Colon (tissue), 2 donors: ENCODE data around the gene CDK2AP2.
"Not testable (repeated sequence)": the region's sequence is repeated elsewhere in the genome, so short reads cannot be mapped to it uniquely, and the experiment has no call there.

Source experiments
- FAIRE-seq: peaks from 2 replicates; lab custom pipeline; 2012; peaks lifted over from hg19 to GRCh38; lab: Jason Lieb, UNC
- donor health status: control.
- donor health status: control.

CDK2AP2 gene

DNA sequence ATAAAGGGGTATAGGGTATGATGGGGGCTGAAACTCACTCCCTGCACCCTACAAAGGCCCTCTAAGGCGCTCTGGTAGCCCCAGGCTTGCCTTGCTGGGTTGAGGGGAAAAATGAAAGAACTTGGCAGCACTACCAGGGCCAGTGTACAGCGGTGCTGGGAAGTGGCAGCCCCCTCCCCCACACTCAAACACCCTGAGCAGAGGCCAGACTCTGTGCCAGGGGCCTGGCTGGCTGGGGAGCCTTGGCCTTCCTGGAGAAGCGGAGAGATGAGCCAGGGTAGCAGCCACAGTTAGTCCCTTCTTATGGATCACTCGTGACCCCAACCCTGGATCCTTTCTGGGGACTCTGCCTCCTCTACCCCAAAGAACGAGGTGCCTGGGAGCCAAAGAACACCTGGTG, 41.6 kb downstream of the CDK2AP2 start:
- no peak for FAIRE-seq

DNA sequence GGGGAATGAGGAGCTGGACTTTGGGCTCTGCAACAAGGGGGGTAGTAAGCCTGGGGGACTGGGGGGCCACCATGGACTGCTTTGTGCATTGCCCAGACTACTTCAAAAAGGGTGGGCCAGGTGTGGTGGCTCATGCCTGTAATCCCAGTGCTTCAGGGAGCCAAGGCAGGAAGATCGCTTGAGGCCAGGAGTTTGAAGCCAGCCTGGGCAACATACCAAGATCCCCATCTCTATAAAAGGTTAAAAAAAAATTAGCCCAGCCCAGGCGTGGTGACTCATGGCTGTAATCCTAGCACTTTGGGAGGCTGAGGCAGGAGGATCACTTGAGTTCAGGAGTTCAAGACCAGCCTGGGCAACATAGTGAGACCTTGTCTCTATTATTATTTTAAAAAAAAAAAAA, 42.4 kb downstream of the CDK2AP2 start:
- not testable (repeated sequence) for FAIRE-seq

DNA sequence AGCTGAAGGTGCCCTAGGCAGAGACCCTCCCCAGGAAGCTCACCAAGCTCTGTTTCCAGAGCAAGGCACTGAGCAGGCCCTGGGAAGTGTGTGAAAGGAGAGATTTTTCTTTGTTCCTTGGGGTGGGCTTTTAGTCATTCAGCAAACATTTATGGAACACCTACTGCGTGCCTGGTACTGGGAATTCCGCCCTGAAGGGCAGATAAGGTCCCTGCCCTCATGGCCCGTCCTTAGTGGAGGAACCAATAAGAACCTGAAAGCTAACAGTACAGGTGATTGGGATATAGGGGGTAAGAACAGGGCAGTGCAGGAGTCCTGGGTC, 42.8 kb downstream of the CDK2AP2 start:
- FAIRE-seq: no peak

DNA sequence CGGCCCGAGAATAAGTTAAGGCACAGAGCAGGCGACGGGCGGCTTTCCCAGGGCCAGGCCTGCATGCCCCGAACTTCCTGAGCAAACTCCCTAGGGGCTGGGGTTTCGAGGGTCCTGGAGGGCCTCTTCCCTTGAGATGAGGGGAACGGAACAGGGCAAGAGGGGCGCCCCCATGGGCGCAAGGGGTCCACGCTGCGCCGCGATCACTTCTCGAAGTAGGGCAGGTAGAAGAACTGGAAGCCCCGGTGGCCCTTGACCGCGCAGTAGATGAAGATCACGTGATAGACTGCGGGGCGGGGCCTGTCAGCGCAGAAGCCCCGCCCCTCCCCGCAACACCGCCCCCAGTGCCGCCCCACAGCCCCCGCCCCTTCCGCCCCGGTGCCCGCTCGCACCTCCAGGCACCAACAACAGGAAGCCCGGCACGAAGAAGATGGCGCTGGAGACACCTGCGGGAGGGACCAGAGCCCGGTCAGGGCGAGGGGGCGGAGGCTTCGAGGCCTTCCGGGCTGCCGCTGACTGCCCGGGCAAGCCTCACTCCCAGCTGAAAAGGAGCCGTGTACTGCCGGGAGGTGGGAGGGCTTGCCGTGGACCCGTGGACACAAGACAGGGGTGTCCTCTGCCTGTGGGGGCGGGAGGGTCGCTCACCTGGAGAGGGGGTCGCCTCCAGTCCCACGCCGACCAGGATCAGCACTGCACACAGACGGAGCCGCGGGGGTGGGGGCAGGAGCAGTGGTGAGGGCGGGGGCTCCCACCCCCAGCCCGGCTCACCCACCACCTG, 43.4 kb downstream of the CDK2AP2 start:
- FAIRE-seq: no peak

DNA sequence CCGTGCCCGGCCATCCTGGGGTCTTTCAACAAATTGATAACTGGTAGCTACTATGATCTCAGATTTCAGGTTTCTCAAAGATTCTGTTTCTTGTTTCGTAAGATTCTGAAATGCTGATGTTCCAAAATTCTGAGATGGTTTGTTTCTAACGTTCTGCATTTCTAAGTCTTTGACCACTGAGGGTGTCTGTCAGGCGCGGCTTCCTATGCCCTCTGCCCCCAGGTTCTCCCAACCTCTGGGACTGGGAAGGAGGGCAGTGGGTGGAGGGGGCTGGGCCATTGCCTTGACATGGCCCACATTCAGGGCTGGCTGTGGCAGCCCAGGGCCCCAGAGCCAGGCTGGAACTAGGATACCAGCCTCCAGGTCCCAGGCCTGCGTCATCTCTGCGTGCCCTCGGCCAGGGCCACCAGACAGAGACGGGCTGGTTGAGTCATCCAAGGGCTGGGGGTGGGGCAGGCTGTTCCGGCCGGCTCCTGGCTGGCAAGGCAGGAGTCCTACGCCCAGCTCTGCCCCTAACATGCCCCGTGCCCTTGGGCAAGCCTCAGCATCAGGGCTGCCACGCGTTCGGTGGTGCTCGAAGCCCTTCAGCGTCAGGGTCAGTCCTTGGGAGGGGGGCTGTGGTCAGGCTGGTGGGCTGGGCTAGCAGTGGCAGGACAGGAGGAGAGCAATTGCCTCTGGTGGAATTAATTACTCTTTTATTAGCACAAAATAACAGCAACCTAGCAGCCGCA, 44.1 kb downstream of the CDK2AP2 start:
- no peak for FAIRE-seq

DNA sequence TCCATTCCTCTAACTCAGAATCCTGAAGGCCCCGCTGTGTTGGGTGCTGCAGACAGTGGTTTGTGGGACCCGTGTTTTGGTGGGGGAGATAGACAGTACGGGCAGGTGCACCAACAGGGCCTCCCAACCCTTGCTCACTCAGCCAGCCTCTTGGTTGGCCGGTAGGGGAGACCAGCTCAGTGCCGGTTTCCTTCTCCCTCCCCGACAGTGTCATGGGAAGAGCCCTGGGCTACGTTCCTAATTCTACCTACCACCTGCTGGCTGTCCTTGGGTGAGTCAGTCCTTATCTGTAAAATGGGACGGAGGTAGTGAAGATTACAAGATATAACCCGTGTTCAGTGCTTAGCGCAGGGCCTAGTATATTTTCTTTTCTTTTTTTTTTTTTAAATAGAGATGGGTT, 44.8 kb downstream of the CDK2AP2 start:
- FAIRE-seq: no peak

DNA sequence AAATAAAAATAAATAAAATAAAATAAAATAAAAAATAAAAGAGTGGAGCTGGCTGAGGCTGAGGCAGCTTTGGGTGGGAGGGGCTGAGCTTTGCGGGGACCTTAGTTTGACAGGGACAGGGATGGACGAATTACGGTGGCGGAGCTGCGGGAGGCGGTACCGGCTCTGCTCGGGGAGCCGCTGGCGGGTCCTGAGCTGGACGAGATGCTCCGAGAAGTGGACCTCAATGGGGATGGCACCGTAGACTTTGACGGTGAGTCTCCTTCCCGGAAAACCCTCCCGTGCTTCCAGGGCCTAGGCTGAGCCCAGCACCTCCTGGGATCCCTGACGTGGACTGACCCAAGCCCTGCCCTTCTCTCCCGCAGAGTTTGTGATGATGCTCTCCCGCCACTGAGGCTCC, 49.7 kb downstream of the CDK2AP2 start:
- FAIRE-seq: no peak

DNA sequence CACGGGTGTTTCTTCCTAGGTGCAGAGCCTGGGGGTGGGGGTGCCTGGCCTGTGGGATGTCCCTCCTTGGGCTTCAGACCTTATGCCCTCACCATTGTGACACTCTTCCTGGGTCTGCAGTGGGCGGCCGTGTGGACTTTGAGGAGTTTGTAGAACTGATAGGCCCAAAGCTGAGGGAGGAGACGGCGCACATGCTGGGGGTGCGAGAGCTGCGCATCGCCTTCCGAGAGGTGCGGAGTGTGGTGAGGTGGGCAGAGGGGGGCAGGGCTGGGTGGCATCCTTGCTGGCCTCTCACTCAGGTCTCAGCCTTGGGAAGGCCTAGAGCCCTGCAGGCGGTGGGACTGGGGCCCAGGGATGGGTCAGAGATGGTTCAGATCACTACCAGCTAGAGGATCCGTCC, 50.5 kb downstream of the CDK2AP2 start:
- no peak for FAIRE-seq
